Ishikawa (cell line): ENCODE measurements around the gene VTN.

Experiments
- CEBPB ChIP-seq: IDR thresholded peaks from 2 replicates; pipeline ENCODE4 v1.6.1; 2012
- CREB1 ChIP-seq: IDR thresholded peaks from 2 replicates; pipeline ENCODE4 v1.6.1; 2012; ENCODE audit warnings: low read depth
- EGR1 ChIP-seq: IDR thresholded peaks from 2 replicates; pipeline ENCODE4 v1.6.1; 2012
- EP300 ChIP-seq: IDR thresholded peaks from 2 replicates; pipeline ENCODE4 v1.6.1; 2012; ENCODE audit warnings: borderline replicate concordance
- FOXM1 ChIP-seq: IDR thresholded peaks from 2 replicates; pipeline ENCODE4 v1.6.1; 2012; ENCODE audit warnings: low read depth, borderline replicate concordance
- MAX ChIP-seq: IDR thresholded peaks from 2 replicates; pipeline ENCODE4 v1.6.1; 2012
- NFIC ChIP-seq: IDR thresholded peaks from 2 replicates; pipeline ENCODE4 v1.6.1; 2012
- RAD21 ChIP-seq: IDR thresholded peaks from 2 replicates; pipeline ENCODE4 v1.6.1; 2012; ENCODE audit warnings: low read depth
- REST ChIP-seq: IDR thresholded peaks from 2 replicates; pipeline ENCODE4 v1.6.1; 2012; ENCODE audit warnings: low read depth, mild to moderate bottlenecking
- TAF1 ChIP-seq: IDR thresholded peaks from 2 replicates; pipeline ENCODE4 v1.6.1; 2012; ENCODE audit warnings: low read depth, mild to moderate bottlenecking
- TCF12 ChIP-seq: IDR thresholded peaks from 2 replicates; pipeline ENCODE4 v1.6.1; 2012; ENCODE audit warnings: low read depth
- TEAD4 ChIP-seq: IDR thresholded peaks from 2 replicates; pipeline ENCODE4 v1.6.1; 2012
- USF1 ChIP-seq: IDR thresholded peaks from 2 replicates; pipeline ENCODE4 v1.6.1; 2012
- YY1 ChIP-seq: IDR thresholded peaks from 2 replicates; pipeline ENCODE4 v1.6.1; 2012; ENCODE audit warnings: low read depth
- ZBTB7A ChIP-seq: IDR thresholded peaks from 2 replicates; pipeline ENCODE4 v1.6.1; 2012; ENCODE audit warnings: low read depth

VTN gene

GRCh38 chr17:28342313-28342712 lies 27.8 kb downstream of the VTN start:
- TF ChIP-seq ZBTB7A (no peak), EGR1 (no peak), REST (no peak), MAX (no peak), CEBPB (no peak), YY1 (no peak), TEAD4 (no peak), TCF12 (no peak), FOXM1 (no peak), RAD21 (no peak), NFIC (no peak), EP300 (no peak), USF1 (no peak), TAF1 (no peak), CREB1 (no peak)

- TF ChIP-seq USF1 (no peak), CEBPB (no peak)
Observed at GRCh38 chr17:28341516-28341915, 28.6 kb downstream of the VTN start.

- TF ChIP-seq TAF1 (no peak), CREB1 (no peak), RAD21 (no peak), EGR1 (no peak), CEBPB (no peak), FOXM1 (no peak), YY1 (no peak), MAX (no peak), EP300 (no peak), TEAD4 (no peak), REST (no peak), TCF12 (no peak), USF1 (no peak), NFIC (no peak), ZBTB7A (no peak)
Observed at GRCh38 chr17:28340374-28340773, 29.7 kb downstream of the VTN start.

GRCh38 chr17:28339431-28339830 lies 30.7 kb downstream of the VTN start:
- TF ChIP-seq TAF1 (no peak), EP300 (no peak), FOXM1 (no peak), NFIC (no peak), YY1 (no peak), TEAD4 (no peak), ZBTB7A (no peak), CEBPB (no peak), TCF12 (no peak), RAD21 (no peak)

GRCh38 chr17:28338056-28338768 lies 31.9 kb downstream of the VTN start:
- TF ChIP-seq ZBTB7A (no peak), EGR1 (no peak), MAX (no peak)
